Stimulated activated CD4-positive, alpha-beta T cell treated with anti-CD3 and anti-CD28 coated beads, Interleukin-15, amount 100 ng/mL, for 48 hours (primary cell): ENCODE data around the gene TBC1D32.
"Not testable (repeated sequence)": the region's sequence is repeated elsewhere in the genome, so short reads cannot be mapped to it uniquely, and the experiment has no call there.

ENCODE experiments used
- DNase-seq, 2 donors: peaks; one replicate each; pipeline ENCODE4 v3.0.0-alpha.2; 2020; ENCODE audit warnings: low read depth in 2 of 2

The TBC1D32 gene

DNA sequence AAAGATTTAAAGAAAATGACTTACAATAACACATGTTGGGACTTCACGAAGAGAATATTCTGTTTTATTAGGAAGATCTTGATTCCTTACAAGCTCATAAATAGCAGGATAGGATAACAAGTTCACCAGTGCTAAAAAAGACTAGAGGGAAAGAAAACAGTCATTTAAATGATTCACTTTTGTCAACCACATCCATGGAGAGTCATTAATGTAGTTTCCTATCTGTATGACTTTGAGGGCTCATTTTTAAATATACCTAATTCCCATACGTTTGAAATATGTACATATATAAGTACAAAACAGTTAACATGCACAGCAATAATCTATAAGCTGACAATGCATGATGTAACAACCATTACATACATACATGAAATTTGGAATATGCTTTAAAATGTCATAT is 111.1 kb downstream of the TBC1D32 start:
- DNase-seq, result no peak

- DNase-seq, result no peak
Observed at GRCh38 chr6:121222656-121223055, 111.6 kb downstream of the TBC1D32 start.

GRCh38 chr6:121216928-121217327 is 117.4 kb downstream of the TBC1D32 start:
- no peak for DNase-seq

DNA sequence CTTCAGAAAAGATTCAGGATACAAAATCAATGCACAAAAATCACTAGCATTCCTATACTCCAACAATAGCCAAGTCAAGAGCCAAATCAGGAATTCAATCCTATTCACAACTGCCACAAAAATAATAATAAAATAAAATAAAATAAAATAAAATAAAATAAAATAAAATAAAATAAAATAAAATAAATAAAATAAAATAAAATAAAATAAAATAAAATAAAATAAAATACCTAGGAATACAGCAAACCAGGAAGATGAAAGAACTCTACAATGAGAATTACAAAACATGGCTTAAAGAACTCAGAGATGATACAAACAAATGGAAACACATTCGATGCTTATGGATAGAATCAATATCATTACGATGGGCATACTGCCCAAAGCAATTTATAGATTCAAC is 120.9 kb downstream of the TBC1D32 start:
- not testable (repeated sequence) for DNase-seq

- no peak for DNase-seq
Observed at GRCh38 chr6:121210943-121211342, 123.3 kb downstream of the TBC1D32 start.

DNA sequence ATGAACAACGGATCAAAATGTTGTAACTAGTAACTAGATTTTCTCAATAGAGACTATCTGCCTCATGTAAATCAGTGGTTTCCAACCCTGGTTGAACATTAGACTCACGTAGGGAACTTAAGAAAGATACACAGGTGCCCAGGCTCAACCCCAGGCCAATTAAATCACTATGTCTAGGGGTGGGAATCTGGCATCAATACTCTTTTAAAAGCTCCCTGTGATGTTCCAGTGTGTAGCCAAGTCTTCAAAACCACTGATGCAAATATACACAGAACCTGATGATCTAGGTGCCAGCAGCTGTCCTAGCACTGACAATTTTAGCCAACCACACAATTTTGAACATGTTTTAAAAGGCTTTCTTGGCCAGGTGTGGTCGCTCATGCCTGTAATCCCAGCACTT is 128.7 kb downstream of the TBC1D32 start:
- no peak for DNase-seq

DNA sequence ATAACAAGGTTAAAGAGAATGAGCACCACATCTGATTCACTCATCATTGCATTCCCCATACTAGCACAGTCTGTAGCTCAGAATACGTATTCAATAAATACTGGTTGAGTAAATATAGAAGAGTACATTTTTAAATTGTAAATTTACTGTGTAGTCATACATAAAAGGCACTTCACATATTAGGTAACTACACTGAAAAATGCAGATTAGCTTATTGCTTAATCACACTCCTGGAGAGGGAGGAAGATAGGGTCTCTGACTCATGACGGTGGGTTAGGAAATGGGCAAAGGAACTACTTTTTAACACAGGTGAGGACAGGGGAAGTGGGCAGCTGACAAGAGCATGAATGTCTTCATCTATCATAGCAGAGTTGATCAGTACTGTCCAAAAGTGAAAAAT is 133.2 kb downstream of the TBC1D32 start:
- DNase-seq, result no peak

DNA sequence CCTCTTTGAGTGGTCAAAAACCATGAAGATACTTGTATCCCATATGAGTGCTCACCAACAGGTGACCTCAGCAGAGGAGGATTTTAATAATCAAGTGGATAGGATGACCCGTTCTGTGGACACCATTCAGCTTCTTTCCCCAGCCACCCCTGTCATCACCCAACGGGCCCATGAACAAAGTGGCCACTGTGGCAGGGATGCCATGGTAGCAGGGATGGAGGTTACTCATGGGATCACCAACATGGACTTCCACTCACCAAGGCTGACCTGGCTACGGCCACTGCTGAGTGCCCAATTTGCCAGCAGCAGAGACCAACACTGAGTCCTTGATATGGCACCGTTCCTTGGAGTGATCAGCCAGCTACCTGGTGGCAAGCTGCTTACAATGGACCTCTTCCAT is 138.2 kb downstream of the TBC1D32 start:
- not testable (repeated sequence) for DNase-seq

GRCh38 chr6:121190122-121190521 is 144.2 kb downstream of the TBC1D32 start:
- DNase-seq, result no peak

DNA sequence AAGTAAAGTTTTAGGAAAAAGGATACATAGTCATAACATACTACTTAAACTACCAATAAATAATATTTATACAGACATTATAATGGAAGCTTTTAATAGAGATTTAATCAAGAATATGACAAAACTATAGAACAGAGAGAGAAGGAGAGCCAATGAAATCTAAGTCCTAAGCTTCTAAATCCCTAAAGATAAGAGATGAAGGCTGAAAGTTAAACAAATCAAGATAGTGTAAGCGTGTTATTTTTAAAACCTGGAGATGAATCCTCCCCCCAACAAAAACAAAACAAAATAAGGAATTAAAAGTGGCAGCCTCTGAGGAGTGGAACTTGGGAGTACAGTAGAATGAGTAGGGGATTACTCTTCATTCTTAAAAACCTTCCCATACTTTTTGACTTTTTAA is 145.9 kb downstream of the TBC1D32 start:
- no peak for DNase-seq

GRCh38 chr6:121187833-121188200 is 146.5 kb downstream of the TBC1D32 start:
- DNase-seq, result no peak

DNA sequence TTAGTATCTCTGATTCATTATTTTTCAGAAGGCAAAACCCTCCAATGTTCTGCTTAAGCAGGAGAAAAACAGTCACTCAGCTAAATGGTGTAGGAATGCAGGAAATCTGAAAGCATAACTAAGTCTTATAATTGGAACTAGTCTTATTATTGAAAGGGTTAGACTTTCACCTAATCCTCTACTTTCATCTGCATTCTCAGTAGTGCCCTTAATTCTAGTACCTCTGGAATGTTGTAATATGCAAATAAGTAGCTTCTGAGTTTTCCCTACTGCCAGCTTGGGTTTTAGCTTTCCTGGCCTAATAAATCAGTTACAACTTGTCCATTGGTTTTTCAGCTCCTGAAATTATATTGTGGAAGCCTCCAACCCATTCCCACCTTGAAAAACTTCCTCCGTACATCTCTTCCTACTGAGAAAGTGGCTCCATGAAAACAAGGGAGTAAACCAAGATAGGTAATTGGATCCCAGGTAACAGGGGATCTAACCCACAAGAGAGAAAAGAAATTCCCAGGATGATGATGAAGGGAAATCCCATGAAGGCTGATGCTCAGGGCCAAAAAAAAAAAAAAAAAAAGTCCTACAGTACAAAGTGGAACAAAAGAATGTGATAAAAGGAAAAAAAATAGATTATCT is 147.0 kb downstream of the TBC1D32 start:
- no peak for DNase-seq

DNA sequence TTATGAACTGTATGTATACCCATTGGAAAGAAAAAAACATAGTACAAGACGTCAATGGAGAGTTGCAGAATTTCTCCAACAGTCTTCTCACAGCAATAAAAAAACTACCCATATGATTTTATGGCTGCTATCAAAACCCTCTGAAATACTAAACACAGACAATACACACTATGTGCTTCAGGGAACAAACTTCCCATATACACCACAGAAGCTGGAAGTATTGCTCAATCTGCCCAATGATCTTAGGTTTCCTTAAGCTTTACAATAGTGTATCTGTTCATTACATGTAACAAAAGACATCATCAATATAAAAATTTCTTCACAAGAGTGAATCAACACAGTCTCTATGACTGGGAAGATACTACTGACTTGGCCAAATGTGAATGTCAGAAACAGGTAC is 150.5 kb downstream of the TBC1D32 start:
- DNase-seq, result no peak

GRCh38 chr6:121175827-121176226 is 158.5 kb downstream of the TBC1D32 start:
- no peak for DNase-seq

GRCh38 chr6:121172451-121172850 is 161.8 kb downstream of the TBC1D32 start:
- DNase-seq, result not testable (repeated sequence)

DNA sequence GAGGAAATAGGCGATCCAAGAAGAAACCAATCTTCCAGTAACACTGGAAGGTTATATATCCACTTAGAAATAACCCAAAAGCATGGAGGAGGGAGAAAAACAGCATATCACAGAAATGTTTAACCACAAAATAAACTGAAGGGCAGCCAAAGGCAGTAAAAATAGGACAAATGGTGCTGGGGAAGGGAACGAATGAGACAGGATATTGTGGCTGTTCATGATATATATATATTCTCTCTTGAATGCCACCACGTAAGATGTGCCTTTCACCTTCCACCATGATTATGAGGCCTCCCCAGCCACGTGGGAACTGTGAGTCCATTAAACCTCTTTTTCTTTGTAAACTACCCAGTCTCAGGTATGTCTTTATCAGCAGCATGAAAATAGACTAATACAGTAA is 162.4 kb downstream of the TBC1D32 start:
- no peak for DNase-seq

DNA sequence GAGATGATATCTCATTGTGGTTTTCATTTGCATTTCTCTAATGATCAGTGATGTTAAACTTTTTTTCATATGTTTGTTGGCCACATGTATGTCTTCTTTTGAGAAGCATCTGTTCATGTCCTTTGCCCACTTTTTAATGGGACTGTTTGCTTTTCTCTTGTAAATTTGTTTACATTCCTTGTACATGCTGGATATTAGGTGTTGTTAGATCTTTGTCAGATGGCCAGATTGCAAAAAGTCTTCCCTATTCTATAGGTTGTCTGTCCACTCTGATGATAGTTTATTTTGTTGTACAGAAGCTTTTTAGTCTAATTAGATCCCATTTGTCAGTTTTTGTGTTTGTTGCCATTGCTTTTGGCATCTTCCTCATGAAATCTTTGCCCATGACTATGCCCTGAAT is 172.4 kb downstream of the TBC1D32 start:
- no peak for DNase-seq

DNA sequence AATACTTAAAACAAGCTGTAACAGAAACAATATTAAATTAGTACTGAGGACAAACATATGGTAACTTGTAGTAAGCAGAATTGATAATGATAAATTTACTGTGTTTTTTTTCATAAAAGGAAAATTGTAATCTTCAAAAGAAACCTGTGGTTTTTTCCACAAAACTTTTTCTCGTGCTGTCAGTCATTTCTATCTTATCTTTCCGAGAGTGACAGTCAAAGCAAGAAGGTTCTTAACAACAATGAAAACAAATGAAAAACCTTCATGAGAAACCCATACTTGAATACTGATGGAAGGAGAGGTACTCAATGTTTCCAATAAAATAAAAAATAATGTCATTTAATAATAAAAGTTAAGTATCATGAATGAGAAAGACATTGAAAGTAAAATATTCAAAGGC is 174.0 kb downstream of the TBC1D32 start:
- DNase-seq, result no peak

DNA sequence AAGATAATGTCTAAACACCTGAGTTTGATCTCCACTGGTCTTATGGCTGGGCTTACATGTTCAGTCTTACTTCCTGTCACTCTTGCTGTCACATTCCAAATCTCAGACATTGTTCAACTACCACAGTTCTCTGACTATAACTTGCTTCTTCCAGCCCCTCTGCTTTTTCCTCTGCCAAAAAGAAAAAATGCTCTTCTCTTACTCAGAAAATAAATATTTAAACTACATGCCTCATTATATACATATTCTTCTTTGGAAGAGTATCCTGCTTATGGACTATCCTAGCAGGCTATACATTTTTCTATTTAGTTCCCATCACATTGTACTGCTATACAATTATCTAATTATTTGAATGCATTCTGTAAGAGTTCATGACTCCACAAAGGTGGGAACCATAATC is 175.4 kb downstream of the TBC1D32 start:
- no peak for DNase-seq

GRCh38 chr6:121158438-121158837 is 175.8 kb downstream of the TBC1D32 start:
- no peak for DNase-seq

DNA sequence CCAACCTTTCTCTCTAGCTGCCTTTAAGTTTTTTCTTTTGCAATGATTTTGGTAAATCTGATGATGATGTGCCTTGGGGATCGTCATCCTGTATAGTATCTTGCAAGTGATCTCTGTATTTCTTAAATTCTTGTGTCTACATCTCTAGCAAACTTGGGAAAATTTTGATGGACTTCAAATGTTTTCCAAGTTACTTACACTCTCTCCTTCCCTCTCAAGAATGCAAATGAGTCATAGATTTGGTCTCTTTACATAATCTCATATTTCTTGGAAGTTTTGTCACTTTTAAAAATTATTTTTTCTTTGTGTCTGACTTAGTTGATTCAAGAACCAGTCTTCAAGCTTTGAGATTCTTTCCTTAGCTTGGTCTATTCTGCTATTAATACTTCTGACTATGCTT is 176.4 kb downstream of the TBC1D32 start:
- DNase-seq, result no peak

DNA sequence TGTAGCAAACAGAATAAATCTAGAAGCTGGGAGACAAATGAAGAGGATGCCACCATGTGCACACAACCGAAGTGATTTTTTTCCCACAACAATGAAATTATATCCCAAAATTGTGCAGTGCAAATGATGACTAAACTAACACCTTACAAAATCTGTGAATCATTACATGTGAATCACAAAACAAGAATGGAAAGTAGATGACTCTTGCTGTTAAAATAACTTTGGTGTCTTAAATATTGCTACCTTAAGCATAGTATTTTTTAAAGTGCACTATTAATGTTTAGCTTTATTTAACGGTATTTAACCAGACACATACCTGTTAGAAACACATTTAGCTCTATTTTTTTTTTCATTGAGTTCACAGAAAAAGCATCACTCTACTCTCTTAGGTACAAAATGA is 190.8 kb downstream of the TBC1D32 start:
- no peak for DNase-seq

DNA sequence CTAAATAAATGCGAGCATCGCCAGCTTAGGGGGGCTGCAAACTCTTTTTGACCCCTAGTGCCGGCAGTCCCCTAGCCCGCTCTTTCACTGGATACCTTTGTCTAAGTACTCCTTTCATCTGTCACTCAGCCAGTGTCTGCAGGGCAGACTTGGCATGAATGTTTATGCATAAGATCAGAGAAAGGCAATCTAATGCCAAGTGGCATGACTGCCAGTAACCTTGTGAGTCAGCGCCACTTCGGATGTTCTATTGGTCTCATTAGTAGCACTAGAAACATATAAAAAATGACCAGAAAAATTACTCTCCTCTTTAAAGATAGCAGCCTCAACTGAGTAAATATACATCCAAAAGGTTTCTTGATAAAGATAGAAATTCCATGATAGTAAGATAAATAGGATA is 192.2 kb downstream of the TBC1D32 start:
- DNase-seq, result no peak

- DNase-seq, result no peak
Observed at GRCh38 chr6:121135425-121135824, 198.9 kb downstream of the TBC1D32 start.
